Measurements from ENCODE around the gene KRTAP10-6.
A peak's percentile ranks its signal among the peaks of the same experiment; 100 is the strongest.
"Not testable (repeated sequence)": the region's sequence is repeated elsewhere in the genome, so short reads cannot be mapped to it uniquely, and the experiment has no call there.

The KRTAP10-6 gene

GRCh38 chr21:44564099-44564498 lies 28.2 kb downstream of the KRTAP10-6 start:
- DNase-seq (ENCODE audit: low spot score): no peak
- no peak for TF ChIP-seq CTCF (IDR thresholded peaks at IDR 0.05; ENCODE audit: extremely low read depth, insufficient read depth, missing control alignments)

GRCh38 chr21:44558695-44559094 lies 33.6 kb downstream of the KRTAP10-6 start, which contains the start of gene KRTAP10-3:
Gene KRTAP10-3, minus strand, starts transcription at chr21:44558795. Its CDS starts 80 bp downstream, at chr21:44558715.
- in situ Hi-C loops (cut with MboI; ENCODE audit: low pct_unique_long_range_greater_than_20kb, low sequenced_read_pairs, unreplicated experiment): no loop called here

More at GRCh38 chr21:44564099-44564498, 28.2 kb downstream of the KRTAP10-6 start:
- in situ Hi-C loops (cut with MboI; ENCODE audit: low pct_unique_long_range_greater_than_20kb, low sequenced_read_pairs, unreplicated experiment): no loop called here

GRCh38 chr21:44558329-44558675 lies 34.0 kb downstream of the KRTAP10-6 start:
- DNase-seq (ENCODE audit: low spot score); in situ Hi-C loops (cut with MboI; ENCODE audit: low pct_unique_long_range_greater_than_20kb, low sequenced_read_pairs, unreplicated experiment): not testable (repeated sequence)

More at GRCh38 chr21:44558695-44559094, 33.6 kb downstream of the KRTAP10-6 start, which contains the start of gene KRTAP10-3:
- no peak for DNase-seq (ENCODE audit: low spot score)
- no peak for TF ChIP-seq CTCF (IDR thresholded peaks at IDR 0.05; ENCODE audit: extremely low read depth, insufficient read depth, missing control alignments)

GRCh38 chr21:44557491-44558328 lies 34.6 kb downstream of the KRTAP10-6 start:
- in situ Hi-C loops (cut with MboI; ENCODE audit: low pct_unique_long_range_greater_than_20kb, low sequenced_read_pairs, unreplicated experiment): no loop called here
- no peak for DNase-seq (ENCODE audit: low spot score)
- TF ChIP-seq CTCF (IDR thresholded peaks at IDR 0.05; ENCODE audit: extremely low read depth, insufficient read depth, missing control alignments): no peak

- no peak for TF ChIP-seq CTCF (IDR thresholded peaks at IDR 0.05; ENCODE audit: extremely low read depth, insufficient read depth, missing control alignments)
- in situ Hi-C loops (cut with MboI; ENCODE audit: low pct_unique_long_range_greater_than_20kb, low sequenced_read_pairs, unreplicated experiment): no loop called here
- peak; percentile 69 for DNase-seq (ENCODE audit: low spot score)
These were observed 35.4 kb downstream of the KRTAP10-6 start for GRCh38 chr21:44556879-44557278.

- in situ Hi-C loops (cut with MboI; ENCODE audit: low pct_unique_long_range_greater_than_20kb, low sequenced_read_pairs, unreplicated experiment): no loop called here
- DNase-seq (ENCODE audit: low spot score): no peak
- no peak for TF ChIP-seq CTCF (IDR thresholded peaks at IDR 0.05; ENCODE audit: extremely low read depth, insufficient read depth, missing control alignments)
These were observed 37.0 kb downstream of the KRTAP10-6 start for GRCh38 chr21:44555200-44555875.

- in situ Hi-C loops (cut with MboI; ENCODE audit: low pct_unique_long_range_greater_than_20kb, low sequenced_read_pairs, unreplicated experiment): no loop called here
- TF ChIP-seq CTCF (IDR thresholded peaks at IDR 0.05; ENCODE audit: extremely low read depth, insufficient read depth, missing control alignments): no peak
- no peak for DNase-seq (ENCODE audit: low spot score)
These were observed 39.6 kb downstream of the KRTAP10-6 start for GRCh38 chr21:44552681-44553080.

All from GM13977 (cell line).